Heart left ventricle (tissue), 13 donors: ENCODE results near the gene LPAR5.

Source experiments
- CTCF ChIP-seq, 12 donors: fragments of 200-600 bp; sonication (generic) in 4 of 12; IDR thresholded peaks; one replicate each; pipeline versions ENCODE4 v1.5.0 to v1.8.0; 2018 to 2022; ENCODE audit warnings: antibody characterized with exemption in 12 of 12, mild to moderate bottlenecking in 5 of 12
- POLR2A ChIP-seq, 2 donors: fragments of 450-650 bp; IDR thresholded peaks; one replicate each; pipeline ENCODE4 v1.6.1; 2017; ENCODE audit warnings: antibody characterized with exemption in 2 of 2, mild to moderate bottlenecking in 2 of 2, moderate library complexity in 2 of 2
- donor health status: ischemic (EF 13 %, LVEDD 7.1; RV severe dilation, severe dysfunction).
- donor health status: DM: no; HTN: yes; CAD: no.
- donor health status: DM: no; HTN: no; CAD: no.
- donor health status: ischemic (EF 25% LVEDD 6.9; RV normal size, moderate dysfunction).
- donor health status: ischemic (EF 25% LVEDD 5.7; RV mildly dilated, moderate dysfunction).
- donor health status: ischemic (EF 35%, LVEDD 5.7; RV mildly dilated, moderate dysfunction).
- donor health status: nonischemic (EF 11% LVEDD 7.7; RV severe dilation, severe dysfunction).
- donor health status: DM: yes; HTN: yes; CAD: no.
- donor health status: PGD.
- donor health status: ischemic (EF 29% LVEDD 5.4; RV normal size, mild dysfunction).
- donor health status: nonischemic (EF 23%, LVEDD 6.1; RV moderate dilation, normal function).

- peak in 7 of 12 donors; percentile 9 to 49 (median 21) for TF ChIP-seq CTCF (IDR thresholded peaks at IDR 0.05)
- TF ChIP-seq POLR2A (IDR thresholded peaks at IDR 0.05): no peak
Measured at GRCh38 chr12:6644903-6645302, 9.1 kb upstream of the LPAR5 start.
